Measurements from ENCODE around the gene SEZ6.

Gene SEZ6

DNA sequence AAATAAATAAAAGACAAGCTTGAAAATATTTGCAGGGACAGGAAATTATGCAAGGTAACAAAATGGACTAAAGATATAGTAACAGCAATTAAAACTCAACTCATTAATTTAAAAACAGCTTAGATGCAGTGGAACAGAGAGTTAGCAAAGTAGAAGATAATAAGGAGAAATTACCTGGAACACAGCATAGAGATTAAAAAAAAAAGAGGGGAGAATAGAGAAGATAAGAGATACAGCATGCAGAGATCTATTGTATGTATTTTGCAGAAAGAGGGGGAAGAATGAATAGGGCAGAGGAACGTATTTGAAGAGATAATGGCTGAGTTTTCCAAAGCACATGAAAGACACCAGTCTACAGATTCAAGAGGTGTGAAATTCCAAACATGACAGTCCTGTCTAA lies 28.7 kb upstream of the SEZ6 start:
- DNase-seq (ENCODE audit: low read depth): no peak

DNA sequence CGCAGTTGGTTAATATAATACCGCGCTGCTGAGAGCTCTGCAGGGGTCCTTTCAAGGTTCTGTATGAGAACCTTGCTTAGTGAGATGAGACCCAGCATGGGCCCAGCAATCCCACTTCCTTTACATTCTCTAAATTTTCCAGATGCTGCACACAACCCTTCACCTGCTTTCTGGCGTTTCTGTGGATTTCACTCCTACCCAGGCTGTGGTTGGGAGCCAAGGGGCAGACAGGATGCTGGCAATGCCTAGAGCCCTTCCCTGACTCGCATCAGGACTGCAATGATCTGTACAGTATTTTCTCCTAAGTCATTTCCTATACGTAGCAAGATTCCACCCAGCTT lies 27.0 kb upstream of the SEZ6 start:
- DNase-seq (ENCODE audit: low read depth): no peak

DNA sequence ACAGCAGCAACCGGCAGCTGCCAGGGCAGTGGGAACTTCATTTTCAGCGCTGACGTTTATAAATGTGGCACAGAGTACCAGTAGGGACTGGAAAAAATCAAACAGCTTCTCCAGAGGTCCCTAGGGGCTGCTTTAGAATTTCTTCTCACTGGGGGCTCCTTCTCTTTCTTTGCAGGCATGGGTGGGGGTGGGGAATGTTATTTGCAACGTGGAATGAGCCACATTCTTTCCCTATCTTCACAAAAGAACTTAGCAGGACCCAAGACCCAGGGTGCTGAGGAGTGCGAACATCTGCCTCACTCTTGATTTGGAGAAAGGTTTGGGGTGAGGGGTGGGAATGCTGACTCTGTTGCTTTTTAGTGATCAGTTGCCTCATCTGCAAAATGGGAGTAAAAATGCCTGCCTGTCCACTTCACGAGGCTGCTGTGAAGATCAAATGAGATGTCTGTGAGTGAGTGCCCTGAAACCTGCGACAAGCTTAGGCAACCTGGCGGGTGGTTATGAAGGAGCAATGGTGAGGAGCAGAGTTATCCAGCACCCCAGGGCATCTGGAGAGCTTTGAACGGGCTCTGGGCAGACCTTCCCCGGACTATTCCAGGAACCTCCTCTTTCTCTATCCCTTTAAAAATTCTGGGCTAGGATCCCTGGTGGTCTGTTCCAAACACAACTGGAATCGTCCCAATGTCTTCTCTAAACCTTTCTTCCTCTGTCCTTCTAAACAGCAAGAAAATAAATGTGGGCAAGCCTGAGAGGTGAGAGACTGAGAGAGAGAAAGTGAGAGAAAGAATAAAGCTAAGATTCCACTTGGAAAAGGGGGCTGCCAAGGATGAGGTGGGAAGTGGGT lies 26.4 kb upstream of the SEZ6 start:
- no peak for DNase-seq (ENCODE audit: low read depth)

DNA sequence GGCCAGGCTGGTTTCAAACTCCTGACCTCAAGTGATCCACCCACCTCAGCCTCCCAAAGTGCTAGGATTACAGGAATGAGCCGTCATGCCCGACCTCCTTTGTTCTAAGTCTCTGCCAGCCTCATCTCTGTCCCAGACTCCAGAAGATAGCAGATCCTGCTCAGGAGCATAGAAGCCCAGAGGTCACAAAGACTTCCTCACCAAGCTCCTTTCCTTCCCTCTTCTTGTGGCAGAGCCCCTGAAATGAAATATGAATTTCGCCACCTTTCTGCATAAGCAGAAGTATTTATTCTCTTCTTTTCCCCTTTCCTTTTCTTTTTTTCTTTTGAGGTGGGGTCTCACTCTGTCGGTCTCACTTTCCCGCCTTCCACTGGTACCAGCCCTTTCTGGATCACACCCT lies 25.7 kb upstream of the SEZ6 start:
- no peak for DNase-seq (ENCODE audit: low read depth)

DNA sequence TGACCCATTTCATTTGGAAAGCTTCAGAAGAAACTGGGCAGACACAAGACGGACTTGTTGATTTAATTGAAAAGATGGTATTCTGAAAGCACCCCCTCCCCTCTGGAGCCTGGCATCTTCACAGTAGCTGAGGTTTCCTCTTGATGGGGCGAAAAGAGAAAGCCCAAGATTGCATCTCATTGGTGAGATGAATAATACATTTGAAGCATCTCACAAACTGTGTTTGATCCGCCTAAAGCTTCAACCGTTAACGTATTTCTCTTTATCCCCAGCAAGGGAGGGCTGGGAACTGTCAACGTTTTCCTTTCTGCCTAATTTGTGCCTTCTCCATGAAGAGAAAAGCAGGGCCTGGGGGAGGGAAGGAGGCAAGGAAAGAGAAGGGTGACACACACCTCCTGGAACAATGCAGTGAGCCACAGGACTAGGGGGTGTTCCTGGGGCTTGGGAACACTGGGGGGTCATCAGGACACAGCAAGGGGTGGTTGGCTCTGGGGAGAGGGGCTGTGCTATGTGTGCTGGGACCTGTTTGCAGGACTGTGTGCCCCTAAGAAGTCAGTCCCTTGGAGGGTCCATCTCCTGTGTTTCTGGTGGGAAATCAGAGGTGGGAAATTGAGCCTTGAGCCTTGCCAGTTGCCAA lies 18.6 kb upstream of the SEZ6 start:
- no peak for DNase-seq (ENCODE audit: low read depth)

DNA sequence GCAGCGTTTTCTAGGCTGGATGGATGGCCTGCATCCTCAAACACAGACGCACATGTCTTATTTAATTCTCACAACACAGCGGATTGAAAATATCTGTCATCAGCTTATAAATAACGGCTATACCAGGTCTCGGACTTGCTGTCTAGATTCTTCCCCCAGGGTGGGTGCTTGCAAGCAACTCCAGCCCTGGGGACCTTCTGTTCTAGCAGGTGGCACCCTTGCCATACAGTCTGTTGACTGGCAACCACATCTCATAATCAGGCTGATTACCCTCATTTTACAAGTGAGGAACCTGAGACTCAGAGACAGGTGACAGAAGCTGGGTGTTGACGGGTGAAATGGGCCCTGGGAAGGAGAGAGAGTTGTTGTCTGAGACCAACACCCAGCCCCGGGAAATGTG lies 16.2 kb upstream of the SEZ6 start:
- no peak for DNase-seq (ENCODE audit: low read depth)

DNA sequence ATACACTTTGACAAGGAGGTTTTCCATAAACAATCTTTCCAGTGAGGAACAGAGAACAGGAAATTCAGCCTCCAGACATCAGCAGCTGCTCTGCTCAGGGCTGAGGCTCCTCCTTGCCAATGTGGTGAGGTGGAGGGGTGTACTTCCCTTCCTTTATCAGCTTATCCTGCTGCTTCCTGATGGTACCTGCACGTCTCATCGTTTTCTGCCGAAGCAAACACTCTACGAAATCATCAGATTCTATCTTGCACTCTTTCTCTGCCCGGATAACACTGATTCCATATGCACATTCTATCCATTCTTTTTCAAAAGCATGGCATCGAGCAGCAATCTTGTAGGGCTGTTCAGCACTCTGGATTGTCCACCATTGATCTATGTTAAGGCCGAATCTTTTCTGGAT lies 15.4 kb upstream of the SEZ6 start:
- no peak for DNase-seq (ENCODE audit: low read depth)

DNA sequence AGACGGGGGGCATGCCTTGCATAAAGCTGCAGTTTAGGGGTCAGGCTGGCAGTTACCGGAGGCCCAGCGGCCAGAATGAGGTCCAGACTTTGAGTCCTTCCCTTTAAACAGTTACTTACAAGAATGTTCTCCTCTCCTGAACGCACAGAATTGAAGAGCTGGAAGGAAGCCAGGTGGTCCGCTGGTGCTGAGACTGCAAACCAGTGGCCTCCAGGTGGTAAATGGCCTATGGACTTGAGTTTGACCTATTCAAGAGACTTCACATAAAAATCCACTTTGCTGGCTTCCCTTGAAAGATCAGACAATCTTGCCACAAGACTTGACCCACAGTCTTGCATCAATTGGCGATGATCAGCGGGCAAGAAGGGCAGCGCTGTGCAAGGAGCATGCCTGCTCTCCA lies 14.7 kb upstream of the SEZ6 start:
- no peak for DNase-seq (ENCODE audit: low read depth)

DNA sequence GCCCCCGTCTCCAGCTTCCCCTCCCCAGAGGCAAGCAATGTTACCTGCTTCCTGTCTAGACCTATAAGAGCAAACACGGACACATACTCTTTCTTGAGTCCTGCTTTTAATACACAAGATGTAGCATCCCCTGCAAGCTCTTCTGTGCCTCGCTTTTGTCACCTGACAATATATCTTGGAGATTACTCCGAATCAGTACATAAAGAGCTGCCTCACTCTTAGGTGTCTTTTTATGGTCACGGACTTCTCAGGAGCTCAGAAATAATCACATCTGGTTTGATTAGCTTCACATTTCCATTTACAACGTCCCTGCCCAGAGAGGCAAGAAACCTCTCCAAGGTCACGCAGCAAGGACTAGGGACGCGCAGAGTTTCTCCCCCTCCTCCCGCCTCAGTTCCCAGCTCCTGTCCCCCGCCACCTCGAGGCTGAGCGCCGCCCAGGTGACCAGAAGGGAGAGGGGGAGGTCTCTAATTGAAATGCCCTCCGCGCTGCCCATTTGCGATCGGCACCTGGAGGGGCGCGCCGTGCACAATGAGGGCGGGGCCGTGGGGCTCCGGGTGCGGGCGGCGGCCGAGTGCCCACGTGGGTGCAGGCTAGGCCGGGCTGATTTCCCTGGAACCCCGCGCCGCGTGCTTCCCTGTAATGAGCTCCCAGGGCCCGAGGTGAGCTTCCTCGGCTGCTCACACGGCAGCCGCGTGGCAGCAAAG lies 13.8 kb upstream of the SEZ6 start:
- no peak for DNase-seq (ENCODE audit: low read depth)

DNA sequence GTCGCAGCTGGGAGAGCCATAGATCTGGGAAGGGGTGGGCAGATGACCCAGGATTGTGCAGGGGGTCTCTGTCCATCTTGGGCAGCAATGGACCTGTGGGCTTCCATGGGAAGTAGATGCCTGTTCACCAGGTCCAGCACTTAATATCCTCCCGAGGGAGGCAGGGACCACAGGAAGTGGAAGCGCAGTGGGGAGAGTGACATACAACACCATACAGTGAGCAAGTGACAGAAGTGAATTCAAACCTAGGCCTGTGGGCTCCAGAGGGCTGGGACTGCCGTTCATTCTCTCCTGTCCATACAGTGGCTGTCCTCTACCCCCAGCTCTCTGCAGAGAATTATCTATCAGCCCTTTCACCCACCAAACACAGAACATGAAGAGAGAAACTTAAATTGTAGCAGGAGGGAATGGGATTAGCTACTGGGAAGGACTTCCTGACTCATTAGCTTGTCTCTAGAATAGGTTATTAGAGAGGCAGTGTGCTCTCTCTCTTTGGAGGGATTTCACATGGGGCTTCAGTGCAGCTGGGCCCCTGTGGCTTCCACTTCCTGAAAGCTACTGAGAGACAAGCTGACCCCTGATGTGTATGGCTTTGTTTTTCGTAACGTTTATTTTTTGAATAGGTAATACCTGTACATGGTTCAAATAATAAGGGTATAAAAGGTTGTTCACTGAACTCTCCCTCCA lies 13.1 kb upstream of the SEZ6 start:
- no peak for DNase-seq (ENCODE audit: low read depth)

DNA sequence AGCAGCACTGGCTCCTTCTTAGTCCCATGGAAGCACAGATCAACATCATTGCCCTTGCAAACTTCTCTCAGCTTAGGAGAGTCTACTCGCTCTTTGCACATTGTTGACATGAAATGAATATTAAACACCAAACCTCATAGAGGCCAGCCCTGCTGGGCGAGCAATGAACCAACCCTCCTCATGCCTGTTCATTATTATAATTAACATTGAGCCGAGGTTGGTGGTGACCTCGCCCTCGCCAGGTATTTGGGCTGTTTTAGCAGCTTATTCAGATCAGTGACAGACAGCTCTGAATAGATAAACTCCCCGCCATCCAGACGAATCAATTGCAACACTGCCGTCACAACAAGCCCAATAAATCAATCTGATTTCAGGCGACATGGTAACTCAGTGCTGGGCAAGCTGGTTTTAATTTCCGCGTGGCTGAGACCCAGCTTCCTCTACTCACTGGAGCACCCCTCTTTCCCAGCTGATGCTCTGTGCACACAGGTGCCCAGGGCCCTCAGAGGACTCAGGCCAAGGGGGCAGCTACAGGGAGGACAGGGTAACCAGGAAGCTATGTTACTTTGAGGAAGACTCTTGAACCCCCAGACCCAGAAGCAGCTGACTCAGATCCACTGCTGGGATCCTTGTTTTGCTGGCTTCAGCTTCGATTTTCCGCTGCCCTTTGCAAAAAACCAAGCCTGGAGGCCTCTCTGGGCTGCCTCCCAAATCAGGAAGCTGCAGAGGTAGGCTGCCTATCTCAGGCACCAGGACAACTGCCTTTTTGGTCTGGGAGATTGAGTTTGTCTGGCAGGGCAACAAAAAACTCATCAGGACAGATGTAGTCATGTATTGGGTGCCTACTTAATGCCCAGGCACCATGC lies 10.7 kb upstream of the SEZ6 start:
- DNase-seq (ENCODE audit: low read depth): no peak

DNA sequence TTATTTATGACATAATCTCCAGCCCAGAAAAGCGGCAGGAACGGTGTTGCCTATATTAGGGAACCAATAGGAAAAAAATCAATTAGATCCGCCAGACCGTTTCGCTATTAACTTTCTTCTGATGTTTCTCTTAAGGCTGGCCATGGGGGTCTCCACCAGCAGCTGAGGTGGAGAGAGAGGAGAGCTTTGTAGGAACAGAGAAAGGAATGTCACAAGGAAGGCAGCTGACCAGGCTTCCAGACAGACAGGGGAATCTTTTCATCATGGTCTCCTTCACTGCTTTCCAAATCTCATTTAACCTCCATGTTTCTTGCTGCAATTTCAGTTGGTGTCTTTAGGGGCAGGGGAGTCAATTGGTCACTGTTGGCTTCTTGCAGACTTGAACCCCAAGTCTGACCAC lies 8.9 kb upstream of the SEZ6 start:
- DNase-seq (ENCODE audit: low read depth): no peak

DNA sequence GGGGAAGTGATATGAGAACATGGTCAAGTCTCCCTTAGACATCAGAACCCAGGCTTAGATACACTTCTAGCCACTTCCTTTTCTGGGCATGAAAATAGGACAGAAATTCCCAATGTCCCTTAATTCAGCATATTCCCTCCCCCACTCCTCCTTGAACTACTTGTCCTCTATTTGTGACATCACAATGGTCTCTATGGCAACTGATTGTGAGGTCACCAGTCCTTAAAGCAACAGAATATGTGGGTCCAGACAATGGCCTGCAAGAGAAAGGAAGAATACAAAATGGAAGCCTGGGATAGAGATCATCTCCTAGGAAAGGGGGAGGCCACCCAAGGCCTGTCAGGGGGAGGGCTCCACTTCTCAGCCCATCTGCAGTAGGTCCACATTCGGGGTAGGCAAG lies 6.7 kb upstream of the SEZ6 start:
- DNase-seq (ENCODE audit: low read depth): no peak

DNA sequence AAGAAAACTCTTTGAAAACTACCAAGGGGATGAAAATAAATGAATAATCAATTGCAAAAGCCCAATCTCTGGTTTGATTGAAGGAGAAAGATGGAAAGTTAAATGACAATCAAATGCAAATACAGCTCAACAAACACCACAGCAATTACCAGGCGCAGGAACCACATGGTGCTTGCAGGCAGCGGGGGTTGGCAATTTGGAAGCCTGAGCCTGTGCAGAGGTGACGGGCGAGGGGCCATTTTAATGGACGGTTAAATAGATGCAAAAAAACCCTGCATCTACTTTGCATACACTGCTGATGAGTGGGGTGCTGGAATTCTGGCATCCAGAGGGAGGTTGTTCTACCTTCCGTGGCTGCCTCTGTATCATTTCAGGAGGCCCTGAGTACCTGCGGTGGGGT lies 4.8 kb upstream of the SEZ6 start:
- DNase-seq (ENCODE audit: low read depth): no peak

DNA sequence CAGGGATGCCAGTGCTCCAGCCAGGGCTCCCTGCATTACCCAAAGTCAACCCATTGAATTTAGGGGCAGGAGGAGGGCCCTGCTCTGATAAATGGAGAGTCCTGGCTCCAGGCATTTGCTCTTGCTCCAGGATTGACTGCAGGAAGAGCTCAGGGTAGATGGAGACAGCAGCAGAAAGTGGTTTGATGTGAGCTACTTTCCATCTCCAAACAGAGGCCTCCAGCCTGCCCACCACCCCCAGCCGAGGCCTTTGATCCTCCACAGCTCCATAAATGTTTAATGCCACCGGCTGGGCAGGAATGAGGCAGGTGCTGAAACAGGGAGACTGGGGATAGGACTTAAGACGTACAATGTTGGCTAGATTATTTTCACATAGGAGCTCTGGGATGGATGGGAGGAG lies 4.3 kb upstream of the SEZ6 start:
- no peak for DNase-seq (ENCODE audit: low read depth)

DNA sequence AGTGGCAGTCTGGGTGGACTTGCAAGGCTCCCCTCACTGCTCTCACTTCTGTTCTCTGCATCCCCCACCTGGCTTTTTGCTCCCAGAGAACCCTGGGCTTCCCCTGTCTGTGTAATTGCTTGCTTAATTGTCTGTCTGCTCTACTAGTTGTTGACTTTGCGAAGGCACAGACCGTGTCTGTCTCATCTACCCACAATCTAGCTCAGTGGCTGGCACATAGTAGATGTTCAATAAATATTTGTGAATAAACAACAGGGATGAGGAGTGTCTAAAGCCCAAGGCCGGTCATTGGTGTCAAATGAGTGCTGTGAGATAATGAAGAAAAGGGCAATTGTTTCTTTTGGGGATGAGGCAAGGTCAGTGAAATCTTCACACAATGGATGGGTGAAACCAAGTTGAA lies 2.8 kb upstream of the SEZ6 start:
- DNase-seq (ENCODE audit: low read depth): no peak

DNA sequence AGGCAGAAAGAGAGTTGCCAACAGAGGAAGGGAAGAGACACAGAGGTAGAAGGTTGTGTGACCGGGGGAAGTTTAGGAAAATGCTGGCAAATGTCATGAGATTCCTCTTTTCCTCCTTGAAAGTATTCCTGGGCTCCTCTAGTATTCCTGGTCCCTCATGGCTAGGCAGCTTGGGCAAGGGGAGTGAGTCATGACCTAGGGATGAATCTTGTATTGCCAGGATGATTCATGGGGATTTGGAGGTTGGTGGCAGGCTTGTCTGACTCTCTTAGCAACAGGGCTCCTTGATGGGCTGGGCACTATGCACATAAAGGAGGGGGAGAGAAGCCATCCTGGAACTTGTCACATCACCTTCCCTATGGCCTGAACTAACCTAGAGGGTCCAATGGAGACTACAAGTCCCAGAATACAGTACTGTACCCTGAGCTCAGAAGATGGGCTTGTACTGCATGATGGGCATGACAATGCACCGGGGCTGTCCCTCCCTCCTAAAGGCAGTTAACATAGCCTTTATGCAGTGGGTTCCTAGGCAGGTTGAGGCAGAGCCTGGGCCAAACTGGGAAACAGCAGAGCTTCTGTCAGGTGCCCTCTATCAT lies 2.1 kb upstream of the SEZ6 start:
- DNase-seq (ENCODE audit: low read depth): no peak

DNA sequence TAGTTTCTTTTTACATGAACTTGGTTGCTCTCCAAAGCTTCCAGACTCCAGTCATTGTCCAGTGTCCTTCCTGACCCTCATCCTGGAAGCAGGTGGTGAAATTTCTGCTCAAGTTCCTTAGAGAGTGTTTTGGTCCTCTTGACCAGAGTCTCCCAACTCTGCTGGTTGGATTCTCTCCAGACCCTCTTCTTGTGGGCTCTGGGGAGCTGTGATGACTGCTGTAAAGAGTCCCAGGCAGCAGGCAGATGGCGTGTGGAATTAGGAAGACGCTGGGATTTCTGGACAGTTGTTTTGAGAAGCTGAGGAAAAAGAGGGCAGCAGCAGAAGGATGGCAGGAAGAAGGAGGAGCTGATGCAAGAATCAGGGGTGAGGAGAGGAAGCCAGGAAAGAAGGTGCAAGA lies 1.6 kb upstream of the SEZ6 start:
- no peak for DNase-seq (ENCODE audit: low read depth)

DNA sequence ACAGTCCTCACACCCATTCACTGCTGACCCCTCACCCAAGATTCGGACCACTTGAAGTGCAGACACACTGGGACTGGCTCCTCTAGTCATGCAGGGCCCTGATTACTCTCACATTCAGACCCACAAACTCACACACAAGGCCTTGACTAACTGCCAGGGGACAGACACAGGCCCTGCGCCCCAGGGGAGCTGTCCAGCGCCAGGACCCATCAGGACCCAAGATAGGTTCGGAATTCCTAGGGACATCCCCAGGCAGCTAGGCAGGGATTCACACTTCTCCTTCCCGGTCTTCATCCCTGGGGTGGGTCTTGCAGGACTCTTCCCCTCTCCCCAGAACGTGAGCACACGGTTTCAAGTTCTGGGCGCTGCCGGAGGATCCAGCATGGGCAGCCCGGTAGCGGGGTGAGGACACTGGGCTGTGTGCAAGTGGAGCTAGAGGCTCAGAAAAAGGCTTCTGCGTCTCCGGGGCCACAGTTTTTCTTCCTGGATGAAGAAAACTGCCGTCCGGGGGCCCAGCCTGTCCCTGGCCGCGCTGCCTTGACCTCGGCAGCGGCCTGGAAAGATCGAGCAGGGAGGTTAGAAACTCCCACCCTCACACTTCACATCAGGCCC lies 1.6 kb downstream of the SEZ6 start:
- DNase-seq (ENCODE audit: low read depth): no peak

DNA sequence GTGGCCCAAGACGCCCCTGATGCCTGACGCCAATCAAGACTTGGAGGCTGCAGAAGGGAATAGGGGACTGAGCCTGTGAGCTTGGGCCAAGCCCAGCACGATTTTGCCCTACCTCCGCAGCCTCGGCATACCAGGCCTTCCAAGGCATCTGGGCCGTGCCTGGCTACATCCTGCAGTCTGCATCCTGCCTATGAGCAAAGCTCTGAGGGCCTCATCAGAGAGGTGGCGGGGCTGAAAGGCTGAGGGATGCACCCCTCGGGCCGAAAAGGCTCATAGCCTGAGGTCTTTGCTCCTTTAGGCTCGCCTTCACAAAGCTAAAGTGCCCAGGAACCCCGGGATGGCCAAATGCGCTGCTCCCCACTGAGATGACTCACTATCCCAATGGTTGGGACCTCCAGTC lies 2.5 kb downstream of the SEZ6 start:
- no peak for DNase-seq (ENCODE audit: low read depth)

DNA sequence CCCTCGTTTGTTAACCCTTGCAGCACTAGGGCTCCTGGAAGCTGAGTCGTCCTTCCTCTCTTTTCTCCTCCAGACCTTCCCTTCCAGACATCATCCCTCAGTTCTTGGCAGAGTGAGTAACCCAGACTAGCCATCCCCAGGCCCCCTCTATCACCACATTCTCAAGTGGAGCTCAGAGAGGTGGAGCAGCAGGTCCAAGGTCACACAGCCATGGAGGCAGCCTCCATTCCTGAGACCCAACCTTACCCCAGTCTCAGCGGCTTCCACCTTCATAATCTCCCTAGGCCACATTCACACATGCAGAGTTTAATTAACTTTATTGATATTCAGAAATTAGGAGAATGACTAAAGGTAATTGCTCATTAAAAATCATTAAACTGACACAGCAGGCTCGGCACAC lies 3.0 kb downstream of the SEZ6 start:
- no peak for DNase-seq (ENCODE audit: low read depth)
